NCI-H1930 (cell line): ENCODE measurements around the gene ZNF652.
"Not testable (repeated sequence)": the region's sequence is repeated elsewhere in the genome, so short reads cannot be mapped to it uniquely, and the experiment has no call there.

Experiments used
- DNase-seq, 2 experiments: peaks; one replicate each; lab custom pipeline; 2025; lab: John Stamatoyannopoulos, UW

Gene ZNF652

DNA sequence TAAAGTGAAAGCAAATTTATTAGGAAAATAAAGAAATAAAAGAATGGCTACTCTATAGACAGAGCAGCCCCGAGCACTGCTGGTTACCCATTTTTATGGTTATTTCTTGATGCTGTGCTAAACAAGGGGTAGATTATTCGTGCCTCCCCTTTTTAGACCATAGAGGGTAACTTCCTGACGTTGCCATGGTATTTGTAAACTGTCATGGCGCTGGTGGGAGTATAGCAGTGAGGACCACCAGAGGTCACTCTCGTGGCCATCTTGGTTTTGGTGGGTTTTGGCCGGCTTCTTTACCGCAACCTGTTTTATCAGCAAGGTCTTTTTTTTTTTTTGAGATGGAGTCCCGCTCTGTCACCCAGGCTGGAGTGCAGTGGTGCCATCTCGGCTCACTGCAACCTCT, 100.5 kb downstream of the ZNF652 start:
- not testable (repeated sequence) for DNase-seq

DNA sequence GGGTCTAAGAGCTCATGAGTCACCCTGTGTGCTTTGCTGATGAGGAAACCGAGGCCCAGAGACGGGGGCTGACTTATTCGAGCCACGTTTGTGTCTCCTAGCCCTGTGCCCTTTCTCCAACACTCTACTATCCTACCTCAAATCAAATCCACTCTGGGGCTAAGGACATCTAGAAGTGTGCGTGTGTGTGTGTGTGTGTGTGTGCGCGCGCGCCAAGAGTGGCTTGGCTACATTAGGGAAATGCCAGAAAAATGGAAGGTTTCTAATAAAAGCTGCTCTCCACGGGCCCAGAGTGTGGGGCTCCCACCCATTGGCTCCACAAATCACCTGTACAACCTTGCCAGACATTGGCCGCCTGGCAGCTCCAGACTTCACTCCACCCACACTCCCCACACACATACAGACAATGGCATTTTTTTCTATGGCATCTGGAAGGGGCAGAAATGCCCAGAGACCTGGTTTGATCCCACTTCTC, 101.2 kb downstream of the ZNF652 start:
- DNase-seq = no peak

DNA sequence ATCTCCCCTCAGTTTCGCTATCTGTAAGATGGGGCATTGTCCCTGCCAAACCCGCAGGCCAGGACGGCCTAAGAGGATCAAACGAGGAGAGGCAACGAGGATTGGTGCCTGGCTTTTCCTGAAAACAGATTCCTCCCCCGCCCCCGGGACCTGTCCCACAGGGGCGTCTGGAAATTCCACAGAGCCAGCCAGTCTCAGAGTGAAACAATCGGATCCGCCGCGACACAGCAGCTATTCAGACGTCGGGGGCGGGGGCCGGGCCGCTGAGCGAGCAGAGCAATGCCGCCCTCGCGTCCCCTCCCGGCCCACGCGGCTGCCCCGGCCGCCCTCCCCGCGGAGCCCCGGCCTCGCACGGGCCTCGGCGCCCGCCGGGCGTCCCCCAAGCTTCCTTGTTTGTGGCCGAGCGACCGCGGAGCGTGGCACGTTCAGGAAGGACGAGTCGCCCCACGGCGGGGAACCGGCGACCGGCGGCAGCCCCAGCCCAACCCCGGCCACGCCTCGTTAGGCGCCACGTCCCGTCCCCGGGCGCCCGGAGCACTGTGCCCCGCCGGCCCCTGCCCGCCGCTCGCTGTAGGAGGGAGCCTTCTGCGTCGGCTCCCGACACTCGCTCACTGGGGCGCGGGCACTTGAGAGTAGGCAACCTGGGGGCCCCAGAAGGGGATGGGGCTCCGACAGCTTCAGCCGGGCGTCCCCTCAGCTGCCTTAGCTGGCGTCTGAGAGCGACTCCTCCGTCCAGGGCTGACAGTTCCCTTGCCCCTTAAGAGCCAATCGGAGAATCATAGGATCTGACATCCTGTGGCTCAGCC, 101.8 kb downstream of the ZNF652 start:
- no peak for DNase-seq

DNA sequence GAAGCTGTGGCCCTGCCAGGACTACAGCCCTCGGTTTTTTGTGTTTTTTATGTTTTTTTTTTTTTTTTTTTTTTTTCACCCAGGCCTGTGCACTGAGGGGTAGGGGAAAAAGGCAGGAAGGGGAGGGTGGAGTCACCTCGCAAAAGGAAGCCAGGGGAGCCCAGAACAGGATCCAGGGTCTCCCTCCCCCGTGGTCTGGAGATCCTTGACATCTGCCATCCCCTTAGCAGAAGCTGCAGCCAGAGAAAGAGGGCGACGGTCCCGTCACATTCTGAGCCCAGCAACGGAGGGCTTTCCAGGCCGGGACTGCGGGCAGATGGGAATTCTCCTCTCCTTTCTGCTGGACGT, 102.4 kb downstream of the ZNF652 start:
- no peak for DNase-seq

DNA sequence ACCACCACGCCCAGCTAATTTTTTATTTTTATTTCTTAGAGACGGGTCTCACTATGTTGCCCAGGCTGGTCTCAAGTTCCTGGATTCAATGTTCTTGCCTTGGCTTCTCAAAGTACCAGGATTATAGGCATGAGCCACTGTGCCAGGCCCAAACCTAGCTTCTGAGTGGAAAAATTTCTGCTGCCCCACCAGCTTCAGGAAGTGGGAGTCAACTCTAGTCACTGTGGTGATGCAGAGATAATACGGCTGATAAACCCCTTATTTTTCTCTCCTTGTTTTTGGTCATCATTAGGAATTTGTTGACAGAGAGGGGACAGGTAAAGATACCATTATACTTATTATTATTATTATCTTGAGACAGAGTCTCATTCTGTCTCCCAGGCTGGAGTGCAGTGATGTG, 103.7 kb downstream of the ZNF652 start:
- no peak for DNase-seq

DNA sequence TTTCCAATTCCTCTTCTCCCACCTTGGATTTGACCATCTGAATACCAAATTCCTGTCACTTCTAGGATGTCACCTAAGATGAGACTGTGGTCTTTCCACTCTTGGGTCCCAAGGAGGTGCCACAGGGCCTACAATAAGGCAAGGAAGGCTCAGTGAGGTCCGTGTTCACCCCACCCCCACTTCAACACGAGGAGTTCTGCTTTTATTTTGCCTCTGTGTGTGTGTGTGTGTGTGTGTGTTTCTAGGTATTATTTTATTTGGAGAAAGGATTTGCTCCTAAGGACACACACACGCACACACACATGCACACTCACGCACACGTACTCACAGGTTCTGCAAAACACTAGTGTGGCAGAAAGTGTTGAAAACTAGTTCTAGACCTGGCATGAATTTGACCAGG, 106.9 kb downstream of the ZNF652 start:
- no peak for DNase-seq

DNA sequence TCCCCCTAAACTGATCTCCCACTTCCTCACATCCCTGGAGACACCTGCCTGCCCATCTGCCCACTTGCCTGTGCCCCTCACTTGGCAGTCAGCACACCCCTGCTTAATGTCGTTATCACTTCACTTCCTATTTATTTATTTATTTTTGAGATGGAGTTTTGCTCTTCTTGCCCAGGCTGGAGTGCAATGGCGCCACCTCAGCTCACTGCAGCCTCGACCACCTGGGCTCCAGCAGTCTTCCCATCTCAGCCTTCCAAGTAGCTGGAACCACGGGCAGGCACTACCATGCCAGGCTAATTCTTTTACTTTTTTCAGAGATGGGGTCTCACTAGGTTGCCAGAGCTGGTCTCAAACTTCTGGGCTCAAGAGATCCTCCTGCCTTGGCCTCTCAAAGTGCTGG, 108.0 kb downstream of the ZNF652 start:
- DNase-seq = no peak

DNA sequence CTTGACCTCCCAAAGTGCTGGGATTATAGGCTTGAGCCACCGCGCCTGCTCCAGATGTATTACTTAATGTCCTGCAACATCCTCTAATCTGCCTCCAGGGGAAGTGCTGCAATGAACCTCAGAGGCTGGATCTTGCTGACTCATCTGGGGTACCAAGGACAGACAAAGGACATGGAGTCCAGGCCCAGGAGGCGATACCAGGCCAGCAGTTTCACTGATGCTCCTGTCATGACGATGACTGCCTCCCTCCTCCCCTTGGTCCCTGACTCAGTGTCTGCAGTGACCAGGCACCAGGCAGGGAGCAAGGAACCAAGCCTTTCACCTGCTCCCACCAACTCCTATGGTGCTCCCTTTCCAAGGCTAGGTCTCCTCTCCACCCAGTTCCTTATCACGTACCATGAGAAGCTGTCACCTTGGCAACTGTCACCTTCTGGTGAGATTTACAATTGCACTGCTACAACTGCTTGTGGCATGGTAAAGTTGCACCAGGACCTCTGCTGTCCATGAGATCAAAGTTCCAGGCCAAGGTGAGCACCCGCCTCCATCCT, 109.8 kb downstream of the ZNF652 start:
- no peak for DNase-seq

DNA sequence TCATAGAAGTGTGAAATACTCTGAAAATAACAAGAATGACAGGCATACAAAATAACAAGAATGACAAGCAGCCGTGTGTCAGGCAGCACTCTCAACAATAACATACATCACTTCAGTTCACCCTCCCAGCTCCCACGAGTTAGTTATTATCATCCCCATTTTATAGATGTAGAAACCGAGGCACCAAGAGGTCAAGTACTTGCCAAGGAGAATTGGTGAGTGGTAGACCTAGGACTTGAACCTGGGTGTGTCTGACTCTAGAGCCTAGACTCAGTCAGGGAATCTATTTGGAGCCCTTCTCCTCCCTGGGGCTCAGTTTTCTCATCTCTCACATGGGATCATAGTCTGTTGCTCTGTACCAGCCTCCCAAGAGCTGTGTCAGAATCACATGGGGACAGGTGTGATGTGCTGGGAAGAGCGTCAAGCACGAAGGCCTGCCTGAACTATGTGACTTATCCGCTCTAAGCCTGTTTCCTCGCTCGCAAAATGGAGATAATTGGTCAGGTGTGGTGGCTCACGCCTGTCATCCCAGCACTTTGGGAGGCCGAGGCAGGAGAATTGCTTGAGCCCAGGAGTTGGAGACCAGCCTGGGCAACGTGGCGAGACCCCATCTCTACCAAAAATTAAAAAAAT, 112.0 kb downstream of the ZNF652 start:
- DNase-seq = no peak

DNA sequence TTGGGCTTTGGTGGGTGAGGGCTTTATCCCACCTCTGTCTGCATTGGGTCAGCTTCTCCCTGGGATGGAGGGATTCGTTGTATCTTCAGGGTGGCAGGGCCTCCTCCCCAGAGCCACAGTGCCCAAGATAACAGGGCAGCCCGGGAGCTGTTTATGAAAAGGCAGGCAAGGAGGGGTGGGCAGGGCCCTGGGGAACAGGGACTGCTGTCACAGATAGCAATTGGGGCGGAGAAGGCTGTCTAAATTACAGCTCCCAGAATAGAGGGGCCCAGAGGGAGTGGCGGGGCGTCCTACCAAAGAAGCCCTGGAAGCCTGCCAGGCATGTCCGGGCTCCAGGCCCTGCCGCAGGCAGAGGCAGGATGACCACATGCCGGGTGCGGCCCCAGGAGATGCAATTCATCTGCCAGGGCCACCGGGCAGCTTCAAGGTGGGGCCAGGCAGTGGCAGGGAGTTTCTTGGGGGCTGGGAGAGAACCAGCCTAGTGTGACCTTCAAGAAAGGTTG, 112.7 kb downstream of the ZNF652 start:
- DNase-seq = no peak

DNA sequence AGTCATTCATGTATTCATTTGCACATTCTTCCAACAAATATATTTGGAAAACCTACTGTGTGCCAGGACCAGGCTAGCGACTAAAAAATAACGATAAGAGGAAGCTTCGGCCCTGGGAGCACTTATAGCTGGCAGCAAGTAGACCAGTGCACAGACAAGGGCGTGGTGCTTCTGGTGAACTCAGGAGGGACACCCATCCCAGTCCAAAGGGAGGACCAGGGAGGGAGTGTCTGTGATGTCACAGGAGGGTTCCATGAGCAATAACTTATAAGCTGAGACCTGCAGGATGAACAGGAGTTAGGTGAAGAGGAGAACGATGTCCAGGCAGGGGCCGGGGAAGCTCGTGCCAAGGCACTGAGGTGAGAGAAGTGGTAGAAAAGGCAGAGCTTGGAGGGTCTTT, 114.1 kb downstream of the ZNF652 start:
- DNase-seq = no peak

DNA sequence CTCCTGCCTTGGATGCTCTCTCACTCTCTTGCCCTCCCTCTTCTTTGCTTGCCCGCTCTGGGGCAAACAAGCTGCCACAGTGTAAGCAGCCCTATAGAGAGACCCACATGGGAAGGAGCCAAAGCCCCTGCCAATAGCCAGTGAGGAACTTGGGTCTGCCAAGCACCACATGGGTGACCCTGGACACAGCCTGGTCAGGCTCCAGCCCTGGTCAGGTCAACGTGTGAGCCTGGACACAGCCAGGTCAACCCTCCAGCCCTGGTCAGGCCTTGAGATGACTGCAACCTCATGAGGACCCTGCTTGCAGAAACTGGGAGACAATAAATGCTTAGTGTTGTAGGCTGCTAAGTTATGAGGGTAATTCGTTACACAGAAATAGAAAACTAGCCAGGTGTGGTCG, 117.2 kb downstream of the ZNF652 start:
- DNase-seq = no peak
